DND-41 (cell line): ENCODE measurements around the gene ASB18.
"Not testable (repeated sequence)": the region's sequence is repeated elsewhere in the genome, so short reads cannot be mapped to it uniquely, and the experiment has no call there.

Source experiments
- ATAC-seq: fragments of 200-7000 bp; cut with Tn5 transposase; 3 replicates; pipeline ENCODE4 v1.9.1; 2021; ENCODE audit warnings: low read depth; ENCODE audit not compliant: insufficient read depth
- DNase-seq: peaks from one replicate; pipeline ENCODE4 v3.0.0-alpha.2; 2020
- H2AFZ ChIP-seq: 2 replicates; pipeline ENCODE4 v1.6.0; 2012; ENCODE audit warnings: low read depth, low read length
- H3K27ac ChIP-seq: 2 replicates; pipeline ENCODE4 v1.5.1; 2012; ENCODE audit warnings: low read length, inconsistent platforms
- H3K27me3 ChIP-seq: fragments of 200-600 bp; sonication (generic); 2 replicates; pipeline ENCODE4 v1.6.0; 2012; ENCODE audit warnings: low read length, mild to moderate bottlenecking, inconsistent platforms; ENCODE audit not compliant: insufficient read depth, poor library complexity
- H3K36me3 ChIP-seq: 2 replicates; pipeline ENCODE4 v1.5.1; 2012; ENCODE audit warnings: low read length, inconsistent platforms; ENCODE audit not compliant: insufficient read depth
- H3K4me1 ChIP-seq: 2 replicates; pipeline ENCODE4 v1.5.1; 2012; ENCODE audit warnings: mild to moderate bottlenecking, low read length; ENCODE audit not compliant: insufficient read depth
- H3K4me2 ChIP-seq: 2 replicates; pipeline ENCODE4 v1.6.0; 2012; ENCODE audit warnings: mild to moderate bottlenecking, moderate library complexity, low read length, inconsistent platforms; ENCODE audit not compliant: insufficient read depth
- H3K4me3 ChIP-seq, 2 experiments: fragments of 200-600 bp in 1 of 2; shearing (Covaris generic) in 1 of 2; 2 replicates each; pipeline ENCODE4 v1.5.1; 2012 to 2016; ENCODE audit warnings: inconsistent platforms in 2 of 2, low read length in 2 of 2, mild to moderate bottlenecking in 2 of 2, low read depth in 1 of 2, moderate library complexity in 1 of 2
- H3K79me2 ChIP-seq: 2 replicates; pipeline ENCODE4 v1.6.0; 2012; ENCODE audit warnings: low read length, inconsistent platforms; ENCODE audit not compliant: insufficient read depth
- H3K9ac ChIP-seq: 2 replicates; pipeline ENCODE4 v1.6.0; 2012; ENCODE audit warnings: low read depth, mild to moderate bottlenecking, inconsistent platforms, low read length, moderate library complexity
- H3K9me3 ChIP-seq: 2 replicates; pipeline ENCODE4 v1.5.1; 2012; ENCODE audit warnings: low read length, moderate library complexity, mild to moderate bottlenecking, inconsistent platforms; ENCODE audit not compliant: insufficient read depth, severe bottlenecking
- H4K20me1 ChIP-seq: 2 replicates; pipeline ENCODE4 v1.6.0; 2012; ENCODE audit warnings: low read length; ENCODE audit not compliant: insufficient read depth
- EZH2 ChIP-seq: IDR thresholded peaks from 3 replicates; pipeline ENCODE4 v1.6.1; 2012; ENCODE audit warnings: borderline replicate concordance, low read depth, mild to moderate bottlenecking, moderate library complexity, low read length, inconsistent platforms; ENCODE audit not compliant: severe bottlenecking
- TF ChIP-seq, protein P1 (sequence below): IDR thresholded peaks from 2 replicates; pipeline ENCODE4 v1.5.1; 2012; ENCODE audit warnings: borderline replicate concordance, low read length, moderate library complexity, mild to moderate bottlenecking; ENCODE audit not compliant: poor library complexity, severe bottlenecking; ENCODE audit errors: extremely low read depth

The ASB18 gene

DNA sequence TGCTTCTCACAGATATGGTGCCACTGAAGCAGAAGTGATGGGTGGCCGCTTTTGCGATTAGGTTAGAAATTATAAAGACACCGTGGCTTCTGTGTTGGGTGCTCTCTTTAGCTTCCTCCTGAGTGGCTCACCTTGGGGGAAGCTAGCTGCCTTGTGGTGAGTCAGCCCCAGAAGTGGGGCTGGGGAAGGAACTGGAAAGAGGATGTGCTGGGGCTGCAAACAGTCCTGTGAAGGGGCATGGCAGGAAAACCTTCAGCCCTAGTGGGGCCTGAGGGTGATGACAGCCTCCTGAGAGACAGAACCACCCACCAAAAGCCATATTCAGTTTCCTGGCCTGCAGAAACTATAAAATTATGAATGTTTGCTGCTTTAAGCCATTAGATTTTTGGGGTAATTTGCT, 8.9 kb upstream of the ASB18 start:
- H3K9me3 ChIP-seq = peaks cover 12% of the 10 kb centered on the region
- no peak overlapping the region for H2AFZ ChIP-seq
- ATAC-seq = no peak
- DNase-seq = no peak
- H3K27ac ChIP-seq = no peak overlapping the region
- no peaks in the 10 kb centered on the region for H3K36me3 ChIP-seq
- H4K20me1 ChIP-seq = no peaks in the 10 kb centered on the region
- H3K4me3 ChIP-seq = no peak overlapping the region
- H3K27me3 ChIP-seq = no peaks in the 10 kb centered on the region
- H3K4me1 ChIP-seq = no peaks in the 10 kb centered on the region
- H3K9ac ChIP-seq = no peak overlapping the region
- TF ChIP-seq EZH2 = no peak
- TF ChIP-seq, protein P1, sequence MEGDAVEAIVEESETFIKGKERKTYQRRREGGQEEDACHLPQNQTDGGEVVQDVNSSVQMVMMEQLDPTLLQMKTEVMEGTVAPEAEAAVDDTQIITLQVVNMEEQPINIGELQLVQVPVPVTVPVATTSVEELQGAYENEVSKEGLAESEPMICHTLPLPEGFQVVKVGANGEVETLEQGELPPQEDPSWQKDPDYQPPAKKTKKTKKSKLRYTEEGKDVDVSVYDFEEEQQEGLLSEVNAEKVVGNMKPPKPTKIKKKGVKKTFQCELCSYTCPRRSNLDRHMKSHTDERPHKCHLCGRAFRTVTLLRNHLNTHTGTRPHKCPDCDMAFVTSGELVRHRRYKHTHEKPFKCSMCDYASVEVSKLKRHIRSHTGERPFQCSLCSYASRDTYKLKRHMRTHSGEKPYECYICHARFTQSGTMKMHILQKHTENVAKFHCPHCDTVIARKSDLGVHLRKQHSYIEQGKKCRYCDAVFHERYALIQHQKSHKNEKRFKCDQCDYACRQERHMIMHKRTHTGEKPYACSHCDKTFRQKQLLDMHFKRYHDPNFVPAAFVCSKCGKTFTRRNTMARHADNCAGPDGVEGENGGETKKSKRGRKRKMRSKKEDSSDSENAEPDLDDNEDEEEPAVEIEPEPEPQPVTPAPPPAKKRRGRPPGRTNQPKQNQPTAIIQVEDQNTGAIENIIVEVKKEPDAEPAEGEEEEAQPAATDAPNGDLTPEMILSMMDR = no peak
- H3K4me2 ChIP-seq = no peak overlapping the region
- H3K79me2 ChIP-seq = no peaks in the 10 kb centered on the region

DNA sequence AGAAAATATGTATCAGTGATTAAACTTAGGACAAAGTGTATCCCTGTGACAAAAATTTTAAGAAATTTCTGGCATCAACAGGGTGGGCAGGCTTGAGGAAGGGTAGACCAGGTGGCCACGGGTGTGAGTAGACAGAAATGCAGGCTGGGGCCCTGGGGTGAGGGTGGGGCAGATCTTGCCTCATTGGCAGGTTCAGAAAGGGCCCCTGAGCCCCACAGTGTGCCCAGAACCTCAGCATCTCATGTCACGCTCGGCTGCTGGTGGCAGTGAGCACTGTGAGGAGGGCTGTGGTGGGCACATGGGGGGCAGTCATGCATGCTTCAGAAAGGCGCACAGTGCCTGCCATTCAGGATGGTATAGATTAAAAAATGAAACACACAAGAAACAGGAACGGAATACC, 7.6 kb upstream of the ASB18 start:
- Histone ChIP-seq H3K4me3 (no peak overlapping the region), H3K9me3 (peaks cover 12% of the 10 kb centered on the region), H2AFZ (no peak overlapping the region), H3K4me2 (no peak overlapping the region), H3K36me3 (no peaks in the 10 kb centered on the region), H4K20me1 (no peaks in the 10 kb centered on the region), H3K9ac (no peak overlapping the region), H3K4me1 (no peaks in the 10 kb centered on the region), H3K79me2 (no peaks in the 10 kb centered on the region), H3K27ac (no peak overlapping the region), H3K27me3 (no peaks in the 10 kb centered on the region)
- no peak for DNase-seq
- ATAC-seq = no peak
- no peak for TF ChIP-seq EZH2
- TF ChIP-seq, protein P1 = no peak

DNA sequence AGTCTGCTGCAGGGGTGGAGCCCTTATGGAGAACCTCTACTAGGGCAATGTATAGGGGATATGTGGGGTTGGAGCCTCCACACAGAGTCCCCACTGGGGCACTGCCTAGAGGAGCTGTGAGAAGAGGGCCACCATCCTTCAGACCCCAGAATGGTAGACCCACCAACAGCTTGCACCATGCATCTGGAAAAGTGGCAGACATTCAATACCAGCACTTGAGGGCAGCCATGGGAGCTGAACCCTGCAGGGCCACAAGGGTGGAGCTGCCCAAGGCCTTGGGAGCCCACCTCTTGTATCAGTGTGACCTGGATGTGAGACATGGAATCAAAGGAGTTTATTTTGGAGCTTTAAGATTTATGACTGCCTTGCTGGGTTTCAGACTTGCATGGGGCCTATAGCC, 5.7 kb upstream of the ASB18 start:
- not testable (repeated sequence) for H3K27ac ChIP-seq, H3K4me3 ChIP-seq, H4K20me1 ChIP-seq, H3K9ac ChIP-seq, H3K79me2 ChIP-seq, H3K36me3 ChIP-seq, ATAC-seq, H2AFZ ChIP-seq, H3K27me3 ChIP-seq, H3K4me1 ChIP-seq, DNase-seq, H3K4me2 ChIP-seq
- peaks cover 12% of the 10 kb centered on the region for H3K9me3 ChIP-seq

DNA sequence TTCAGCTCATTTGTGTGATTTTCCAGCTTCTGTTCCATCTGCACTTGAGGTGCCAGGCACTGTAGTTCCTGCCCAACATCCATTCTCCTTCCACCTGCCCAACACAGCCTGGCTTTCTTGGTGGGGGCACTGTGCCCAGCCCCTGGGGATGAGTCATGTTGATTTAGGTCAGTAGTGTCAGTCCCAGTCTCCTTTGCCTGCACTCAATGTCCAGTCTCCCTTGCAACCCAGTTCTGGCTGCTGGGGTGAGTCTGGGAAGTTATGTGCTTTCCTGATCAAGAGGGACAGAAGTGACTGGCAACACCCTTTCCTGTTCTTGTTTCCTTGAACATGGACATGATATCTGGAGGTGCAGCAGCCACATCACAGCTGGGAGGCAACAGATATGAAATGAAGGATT, 1.5 kb upstream of the ASB18 start:
- H3K4me1 ChIP-seq = no peaks in the 10 kb centered on the region
- no peak for DNase-seq
- no peak overlapping the region for H3K4me3 ChIP-seq
- H3K4me2 ChIP-seq = no peak overlapping the region
- peaks cover 15% of the 10 kb centered on the region for H3K9me3 ChIP-seq
- no peak overlapping the region for H3K27ac ChIP-seq
- H3K27me3 ChIP-seq = no peaks in the 10 kb centered on the region
- ATAC-seq = no peak
- TF ChIP-seq, protein P1 = no peak
- TF ChIP-seq EZH2 = no peak
- no peak overlapping the region for H3K9ac ChIP-seq
- H2AFZ ChIP-seq = no peak overlapping the region
- H3K79me2 ChIP-seq = no peaks in the 10 kb centered on the region
- no peaks in the 10 kb centered on the region for H4K20me1 ChIP-seq
- H3K36me3 ChIP-seq = no peaks in the 10 kb centered on the region
